ENCODE measurements around the gene ZC3HAV1L. TPM values are rescaled to one million over a fixed set of nuclear protein-coding genes. Genes with fewer than 3 reads are reported as not detected.

Gene ZC3HAV1L
- total and polyA plus RNA-seq, 2 of the 13 experiments (the other 11 are each of a cell fraction or from before 2014, with no cell fraction given), result 8.4 to 11.1 TPM

GRCh38 chr7:139035586-139036353, at the start of gene ZC3HAV1L (continued):
- peak; percentile 20; the same call in 1 of the 2 replicates for TF ChIP-seq SKIL (CRISPR knock-in tag; IDR thresholded peaks at IDR 0.05; ENCODE audit: borderline replicate concordance)
- no peak for TF ChIP-seq MLX (CRISPR knock-in tag; IDR thresholded peaks at IDR 0.05)
- no peak; the same call in 1 of the 2 replicates for TF ChIP-seq ZSCAN31 (CRISPR knock-in tag; IDR thresholded peaks at IDR 0.05; ENCODE audit: low read depth)
- TF ChIP-seq FOSL1 (CRISPR knock-in tag; IDR thresholded peaks at IDR 0.05; ENCODE audit: borderline replicate concordance), result no peak
- TF ChIP-seq YEATS2 (CRISPR knock-in tag; IDR thresholded peaks at IDR 0.05; ENCODE audit: borderline replicate concordance), result no peak
- no peak for TF ChIP-seq HHEX (CRISPR knock-in tag; IDR thresholded peaks at IDR 0.05)
- TF ChIP-seq ZNF292 (CRISPR knock-in tag; IDR thresholded peaks at IDR 0.05; ENCODE audit: borderline replicate concordance, low read depth), result no peak
- TF ChIP-seq ZGPAT (CRISPR knock-in tag; IDR thresholded peaks at IDR 0.05), result peak; percentile 62; the same call in 1 of the 2 replicates
- TF ChIP-seq ZMAT5 (CRISPR knock-in tag; IDR thresholded peaks at IDR 0.05; ENCODE audit: borderline replicate concordance, low read depth), result no peak
- TF ChIP-seq NCOA1 (CRISPR knock-in tag; IDR thresholded peaks at IDR 0.05), result no peak
- TF ChIP-seq FOSL2 (CRISPR knock-in tag; IDR thresholded peaks at IDR 0.05), result no peak
- TF ChIP-seq TOPORS (CRISPR knock-in tag; IDR thresholded peaks at IDR 0.05), result peak; percentile 70; the same call in 1 of the 2 replicates
- TF ChIP-seq ISL2 (CRISPR knock-in tag; IDR thresholded peaks at IDR 0.05), result no peak
- TF ChIP-seq ARHGAP35 (CRISPR knock-in tag; IDR thresholded peaks at IDR 0.05; ENCODE audit: borderline replicate concordance), result 0 out of 2 replicates have a peak, but pooled peaks have one; percentile 57
- no peak for TF ChIP-seq ZNF660 (CRISPR knock-in tag; IDR thresholded peaks at IDR 0.05; ENCODE audit: borderline replicate concordance, low read depth)
- TF ChIP-seq MTA1 (CRISPR knock-in tag; IDR thresholded peaks at IDR 0.05; ENCODE audit: borderline replicate concordance), result peak; percentile 62; the same call in 1 of the 2 replicates
- TF ChIP-seq KLF15 (CRISPR knock-in tag; IDR thresholded peaks at IDR 0.05; ENCODE audit: borderline replicate concordance), result no peak
- no peak for TF ChIP-seq ZNF513 (CRISPR knock-in tag; conservative IDR thresholded peaks at IDR 0.05)
- TF ChIP-seq JUNB (CRISPR knock-in tag; IDR thresholded peaks at IDR 0.05; ENCODE audit: borderline replicate concordance), result no peak
- no peak for TF ChIP-seq SP140L (CRISPR knock-in tag; IDR thresholded peaks at IDR 0.05; ENCODE audit: borderline replicate concordance)
- 0 out of 2 replicates have a peak, but pooled peaks have one; percentile 58 for TF ChIP-seq ZBTB34 (CRISPR knock-in tag; IDR thresholded peaks at IDR 0.05)

Measured in HepG2 (cell line).